ENCODE results near the gene ST8SIA1.

Gene ST8SIA1

GRCh38 chr12:22223356-22223755, 111.2 kb downstream of the ST8SIA1 start:
- Histone ChIP-seq H3K9me2 (replicated peaks; ENCODE audit: control insufficient read depth, low read length) (no peaks in the 10 kb centered on the region), H3K27me3 (ENCODE audit: control insufficient read depth, low read length) (no peaks in the 10 kb centered on the region), H3K4me3 (ENCODE audit: low read length) (no peak overlapping the region), H3F3A (ENCODE audit: control insufficient read depth, insufficient read depth) (no peaks in the 10 kb centered on the region), H4K20me1 (ENCODE audit: control insufficient read depth, insufficient read depth, low read depth, low read length) (no peaks in the 10 kb centered on the region), H3K79me2 (ENCODE audit: control insufficient read depth, low read length) (no peaks in the 10 kb centered on the region), H3K4me2 (ENCODE audit: low read length) (no peak overlapping the region), H3K4me1 (ENCODE audit: control insufficient read depth, low read length) (no peaks in the 10 kb centered on the region), H3K27ac (ENCODE audit: low read depth, low read length) (no peak overlapping the region), H3K36me3 (ENCODE audit: control insufficient read depth, low read length) (no peaks in the 10 kb centered on the region), H3K9me3 (ENCODE audit: control insufficient read depth, insufficient read depth, low read length) (no peaks in the 10 kb centered on the region)
- TF ChIP-seq CTCF (IDR thresholded peaks at IDR 0.05; ENCODE audit: low read depth, low read length, poor library complexity, severe bottlenecking), result no peak
- no peak for TF ChIP-seq EZH2phosphoT487 (IDR thresholded peaks at IDR 0.05; ENCODE audit: borderline replicate concordance, low read length)

GRCh38 chr12:22217556-22217955, 117.0 kb downstream of the ST8SIA1 start:
- Histone ChIP-seq H4K20me1 (ENCODE audit: control insufficient read depth, insufficient read depth, low read depth, low read length) (no peaks in the 10 kb centered on the region), H3K27ac (ENCODE audit: low read depth, low read length) (no peak overlapping the region), H3K9me2 (replicated peaks; ENCODE audit: control insufficient read depth, low read length) (no peaks in the 10 kb centered on the region), H3K4me2 (ENCODE audit: low read length) (no peak overlapping the region), H3K4me3 (ENCODE audit: low read length) (no peak overlapping the region), H3K9me3 (ENCODE audit: control insufficient read depth, insufficient read depth, low read length) (no peaks in the 10 kb centered on the region), H3K27me3 (ENCODE audit: control insufficient read depth, low read length) (no peaks in the 10 kb centered on the region), H3K4me1 (ENCODE audit: control insufficient read depth, low read length) (no peaks in the 10 kb centered on the region), H3K36me3 (ENCODE audit: control insufficient read depth, low read length) (no peaks in the 10 kb centered on the region), H3K79me2 (ENCODE audit: control insufficient read depth, low read length) (no peaks in the 10 kb centered on the region), H3F3A (ENCODE audit: control insufficient read depth, insufficient read depth) (no peaks in the 10 kb centered on the region)
- TF ChIP-seq EZH2phosphoT487 (IDR thresholded peaks at IDR 0.05; ENCODE audit: borderline replicate concordance, low read length), result no peak
- TF ChIP-seq CTCF (IDR thresholded peaks at IDR 0.05; ENCODE audit: low read depth, low read length, poor library complexity, severe bottlenecking), result no peak

GRCh38 chr12:22215467-22216253, 118.8 kb downstream of the ST8SIA1 start:
- Histone ChIP-seq H3K27ac (ENCODE audit: low read depth, low read length) (no peak overlapping the region), H3K9me3 (ENCODE audit: control insufficient read depth, insufficient read depth, low read length) (no peaks in the 10 kb centered on the region), H3K4me3 (ENCODE audit: low read length) (no peak overlapping the region), H3K9me2 (replicated peaks; ENCODE audit: control insufficient read depth, low read length) (no peaks in the 10 kb centered on the region), H3K4me2 (ENCODE audit: low read length) (no peak overlapping the region), H3K4me1 (ENCODE audit: control insufficient read depth, low read length) (no peaks in the 10 kb centered on the region), H3F3A (ENCODE audit: control insufficient read depth, insufficient read depth) (no peaks in the 10 kb centered on the region), H4K20me1 (ENCODE audit: control insufficient read depth, insufficient read depth, low read depth, low read length) (no peaks in the 10 kb centered on the region), H3K27me3 (ENCODE audit: control insufficient read depth, low read length) (no peaks in the 10 kb centered on the region), H3K36me3 (ENCODE audit: control insufficient read depth, low read length) (no peaks in the 10 kb centered on the region), H3K79me2 (ENCODE audit: control insufficient read depth, low read length) (no peaks in the 10 kb centered on the region)
- no peak for TF ChIP-seq EZH2phosphoT487 (IDR thresholded peaks at IDR 0.05; ENCODE audit: borderline replicate concordance, low read length)
- TF ChIP-seq CTCF (IDR thresholded peaks at IDR 0.05; ENCODE audit: low read depth, low read length, poor library complexity, severe bottlenecking), result no peak
